Measurements from ENCODE around the gene CLDN9. TPM values are rescaled to one million over a fixed set of nuclear protein-coding genes. Genes with fewer than 3 reads are reported as not detected.
A peak's percentile ranks its signal among the peaks of the same experiment; 100 is the strongest.

Gene CLDN9
- total and polyA plus RNA-seq, 4 donors = 0.06 to 0.38 (median 0.28) TPM

- 59% methylated on average over 3 of the region's 5 CpGs for WGBS (ENCODE audit: insufficient coverage)
- H3K4me3 ChIP-seq (ENCODE audit: low read depth, low read length) = no peak overlapping the region
Measured at GRCh38 chr16:2982402-2982801, 30.3 kb upstream of the CLDN9 start.

GRCh38 chr16:2983706-2984136 lies 29.0 kb upstream of the CLDN9 start:
- Histone ChIP-seq H3K36me3 (ENCODE audit: control insufficient read depth, insufficient read depth, low read length) (no peaks in the 10 kb centered on the region), H3K9me3 (ENCODE audit: control insufficient read depth, insufficient read depth, low read length) (no peaks in the 10 kb centered on the region), H3K4me1 (ENCODE audit: control insufficient read depth, insufficient read depth, low read length) (peaks cover 50% of the 10 kb centered on the region), H3K4me3 (ENCODE audit: low read depth, low read length) (no peak overlapping the region), H3K27me3 (ENCODE audit: control insufficient read depth, insufficient read depth, low read length) (peaks cover 4% of the 10 kb centered on the region), H3K27ac (ENCODE audit: low read depth, low read length) (no peak overlapping the region)
- WGBS (ENCODE audit: insufficient coverage) = 12% methylated on average over 42 of the region's 42 CpGs
- DNase-seq (ENCODE audit: low read depth in 4 of 6, low spot score in 6 of 6) = peak in 3 of 6 donors; percentile 58 to 92 (median 88)

More at GRCh38 chr16:2982402-2982801, 30.3 kb upstream of the CLDN9 start:
- peaks cover 4% of the 10 kb centered on the region for H3K27me3 ChIP-seq (ENCODE audit: control insufficient read depth, insufficient read depth, low read length)
- DNase-seq (ENCODE audit: low read depth in 4 of 6, low spot score in 6 of 6) = no peak
- H3K9me3 ChIP-seq (ENCODE audit: control insufficient read depth, insufficient read depth, low read length) = no peaks in the 10 kb centered on the region
- no peaks in the 10 kb centered on the region for H3K36me3 ChIP-seq (ENCODE audit: control insufficient read depth, insufficient read depth, low read length)
- no peak overlapping the region for H3K27ac ChIP-seq (ENCODE audit: low read depth, low read length)
- H3K4me1 ChIP-seq (ENCODE audit: control insufficient read depth, insufficient read depth, low read length) = peaks cover 57% of the 10 kb centered on the region

- DNase-seq (ENCODE audit: low read depth in 4 of 6, low spot score in 6 of 6) = peak in 1 of 6 donors; percentile 37
- H3K4me1 ChIP-seq (ENCODE audit: control insufficient read depth, insufficient read depth, low read length) = peaks cover 40% of the 10 kb centered on the region
- no peak overlapping the region for H3K4me3 ChIP-seq (ENCODE audit: low read depth, low read length)
- no peaks in the 10 kb centered on the region for H3K9me3 ChIP-seq (ENCODE audit: control insufficient read depth, insufficient read depth, low read length)
- WGBS (ENCODE audit: insufficient coverage) = 62% methylated on average over 9 of the region's 9 CpGs
- H3K27ac ChIP-seq (ENCODE audit: low read depth, low read length) = no peak overlapping the region
- H3K36me3 ChIP-seq (ENCODE audit: control insufficient read depth, insufficient read depth, low read length) = no peaks in the 10 kb centered on the region
- peaks cover 4% of the 10 kb centered on the region for H3K27me3 ChIP-seq (ENCODE audit: control insufficient read depth, insufficient read depth, low read length)
Measured at GRCh38 chr16:2985462-2985861, 27.3 kb upstream of the CLDN9 start.

GRCh38 chr16:2985893-2986355 lies 26.8 kb upstream of the CLDN9 start:
- no peak for DNase-seq (ENCODE audit: low read depth in 4 of 6, low spot score in 6 of 6)
- no peaks in the 10 kb centered on the region for H3K36me3 ChIP-seq (ENCODE audit: control insufficient read depth, insufficient read depth, low read length)
- no peak overlapping the region for H3K4me3 ChIP-seq (ENCODE audit: low read depth, low read length)
- peaks cover 4% of the 10 kb centered on the region for H3K27me3 ChIP-seq (ENCODE audit: control insufficient read depth, insufficient read depth, low read length)
- H3K9me3 ChIP-seq (ENCODE audit: control insufficient read depth, insufficient read depth, low read length) = no peaks in the 10 kb centered on the region
- H3K27ac ChIP-seq (ENCODE audit: low read depth, low read length) = peak overlapping the region; percentile 7
- H3K4me1 ChIP-seq (ENCODE audit: control insufficient read depth, insufficient read depth, low read length) = peaks cover 36% of the 10 kb centered on the region
- 72% methylated on average over 13 of the region's 15 CpGs for WGBS (ENCODE audit: insufficient coverage)

GRCh38 chr16:2986623-2987188 lies 26.0 kb upstream of the CLDN9 start:
- WGBS (ENCODE audit: insufficient coverage) = 76% methylated on average over 17 of the region's 17 CpGs
- Histone ChIP-seq H3K4me3 (ENCODE audit: low read depth, low read length) (no peak overlapping the region), H3K4me1 (ENCODE audit: control insufficient read depth, insufficient read depth, low read length) (peaks cover 29% of the 10 kb centered on the region)

GRCh38 chr16:2987286-2987685 lies 25.4 kb upstream of the CLDN9 start:
- Histone ChIP-seq H3K4me3 (ENCODE audit: low read depth, low read length) (no peak overlapping the region), H3K4me1 (ENCODE audit: control insufficient read depth, insufficient read depth, low read length) (peaks cover 29% of the 10 kb centered on the region), H3K36me3 (ENCODE audit: control insufficient read depth, insufficient read depth, low read length) (no peaks in the 10 kb centered on the region), H3K27me3 (ENCODE audit: control insufficient read depth, insufficient read depth, low read length) (no peaks in the 10 kb centered on the region), H3K27ac (ENCODE audit: low read depth, low read length) (no peak overlapping the region), H3K9me3 (ENCODE audit: control insufficient read depth, insufficient read depth, low read length) (no peaks in the 10 kb centered on the region)
- DNase-seq (ENCODE audit: low read depth in 4 of 6, low spot score in 6 of 6) = no peak
- WGBS (ENCODE audit: insufficient coverage) = 78% methylated on average over 9 of the region's 9 CpGs

More at GRCh38 chr16:2986623-2987188, 26.0 kb upstream of the CLDN9 start:
- Histone ChIP-seq H3K27me3 (ENCODE audit: control insufficient read depth, insufficient read depth, low read length) (no peaks in the 10 kb centered on the region), H3K27ac (ENCODE audit: low read depth, low read length) (no peak overlapping the region), H3K9me3 (ENCODE audit: control insufficient read depth, insufficient read depth, low read length) (no peaks in the 10 kb centered on the region), H3K36me3 (ENCODE audit: control insufficient read depth, insufficient read depth, low read length) (no peaks in the 10 kb centered on the region)
- no peak for DNase-seq (ENCODE audit: low read depth in 4 of 6, low spot score in 6 of 6)

GRCh38 chr16:2987833-2988232 lies 24.9 kb upstream of the CLDN9 start:
- H3K4me3 ChIP-seq (ENCODE audit: low read depth, low read length) = no peak overlapping the region
- H3K9me3 ChIP-seq (ENCODE audit: control insufficient read depth, insufficient read depth, low read length) = no peaks in the 10 kb centered on the region
- no peak for DNase-seq (ENCODE audit: low read depth in 4 of 6, low spot score in 6 of 6)
- no peaks in the 10 kb centered on the region for H3K36me3 ChIP-seq (ENCODE audit: control insufficient read depth, insufficient read depth, low read length)
- H3K27me3 ChIP-seq (ENCODE audit: control insufficient read depth, insufficient read depth, low read length) = no peaks in the 10 kb centered on the region
- peaks cover 29% of the 10 kb centered on the region for H3K4me1 ChIP-seq (ENCODE audit: control insufficient read depth, insufficient read depth, low read length)
- no peak overlapping the region for H3K27ac ChIP-seq (ENCODE audit: low read depth, low read length)
- WGBS (ENCODE audit: insufficient coverage) = 38% methylated on average over 8 of the region's 8 CpGs

- Histone ChIP-seq H3K4me1 (ENCODE audit: control insufficient read depth, insufficient read depth, low read length) (peaks cover 22% of the 10 kb centered on the region), H3K9me3 (ENCODE audit: control insufficient read depth, insufficient read depth, low read length) (no peaks in the 10 kb centered on the region), H3K27ac (ENCODE audit: low read depth, low read length) (no peak overlapping the region), H3K36me3 (ENCODE audit: control insufficient read depth, insufficient read depth, low read length) (no peaks in the 10 kb centered on the region), H3K27me3 (ENCODE audit: control insufficient read depth, insufficient read depth, low read length) (no peaks in the 10 kb centered on the region), H3K4me3 (ENCODE audit: low read depth, low read length) (no peak overlapping the region)
- WGBS (ENCODE audit: insufficient coverage) = 38% methylated on average over 8 of the region's 8 CpGs
- DNase-seq (ENCODE audit: low read depth in 4 of 6, low spot score in 6 of 6) = no peak
Measured at GRCh38 chr16:2988590-2989099, 24.1 kb upstream of the CLDN9 start.

- no peaks in the 10 kb centered on the region for H3K36me3 ChIP-seq (ENCODE audit: control insufficient read depth, insufficient read depth, low read length)
- no peak overlapping the region for H3K4me3 ChIP-seq (ENCODE audit: low read depth, low read length)
- H3K27me3 ChIP-seq (ENCODE audit: control insufficient read depth, insufficient read depth, low read length) = no peaks in the 10 kb centered on the region
- 53% methylated on average over 10 of the region's 10 CpGs for WGBS (ENCODE audit: insufficient coverage)
- no peaks in the 10 kb centered on the region for H3K9me3 ChIP-seq (ENCODE audit: control insufficient read depth, insufficient read depth, low read length)
- no peak overlapping the region for H3K27ac ChIP-seq (ENCODE audit: low read depth, low read length)
- DNase-seq (ENCODE audit: low read depth in 4 of 6, low spot score in 6 of 6) = no peak
- peaks cover 9% of the 10 kb centered on the region for H3K4me1 ChIP-seq (ENCODE audit: control insufficient read depth, insufficient read depth, low read length)
Measured at GRCh38 chr16:2990891-2991290, 21.8 kb upstream of the CLDN9 start.
